Right ventricle myocardium superior (tissue), 1 donor: ENCODE results near the gene ERICH6B. TPM values are rescaled to one million over a fixed set of nuclear protein-coding genes. Genes with fewer than 3 reads are reported as not detected.

Experiments
- ATAC-seq: fragments of 200-7000 bp; cut with Tn5 transposase; one replicate; pipeline ENCODE4 v1.9.1; 2020; ENCODE audit warnings: mild to moderate bottlenecking; ENCODE audit not compliant: poor library complexity
- DNase-seq: peaks from one replicate; pipeline ENCODE4 v3.0.0-alpha.2; 2020
- intact Hi-C: fragments of 100-400 bp; cut with DNase I; formaldehyde crosslinking; loops from one replicate; pipeline ENCODE4 v1.11.2; 2022
- total RNA-seq: library from RNA; stranded (reverse); fragmentation: NEBNext Ultra II Directional; extraction: Animal tissue kit (Norgen Biotek cat#: 25700); gene quantifications from one replicate; pipeline ENCODE4 v1.2.1, GENCODE V29; 2021
- donor health status: DM: no; HTN: yes; CAD: no; lungs with severe emphysema.

The ERICH6B gene
- total RNA-seq, 1 donor from 2014 or later: not detected

DNA sequence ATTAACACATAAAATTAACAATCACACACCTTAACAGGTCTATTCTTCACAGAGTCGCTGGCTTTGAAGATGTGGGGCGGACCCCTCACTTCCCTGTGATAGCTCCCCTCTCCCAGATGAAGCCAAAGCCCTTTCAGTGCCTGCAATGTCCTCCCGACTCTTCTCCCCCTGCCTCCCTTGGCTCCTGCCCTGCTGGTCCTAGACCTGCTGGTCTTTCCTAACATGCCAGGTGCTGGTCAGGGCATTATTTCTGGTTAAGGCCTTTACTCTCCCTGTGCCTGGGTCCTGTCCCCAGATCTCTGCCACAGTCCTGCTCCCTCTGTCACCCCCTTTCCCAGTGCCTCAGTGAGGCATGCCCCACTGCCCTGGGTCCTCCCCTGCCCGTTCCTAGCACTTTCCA, 12.2 kb downstream of the ERICH6B start:
- no peak for DNase-seq
- intact Hi-C loops: no loop called here
- ATAC-seq: no peak

DNA sequence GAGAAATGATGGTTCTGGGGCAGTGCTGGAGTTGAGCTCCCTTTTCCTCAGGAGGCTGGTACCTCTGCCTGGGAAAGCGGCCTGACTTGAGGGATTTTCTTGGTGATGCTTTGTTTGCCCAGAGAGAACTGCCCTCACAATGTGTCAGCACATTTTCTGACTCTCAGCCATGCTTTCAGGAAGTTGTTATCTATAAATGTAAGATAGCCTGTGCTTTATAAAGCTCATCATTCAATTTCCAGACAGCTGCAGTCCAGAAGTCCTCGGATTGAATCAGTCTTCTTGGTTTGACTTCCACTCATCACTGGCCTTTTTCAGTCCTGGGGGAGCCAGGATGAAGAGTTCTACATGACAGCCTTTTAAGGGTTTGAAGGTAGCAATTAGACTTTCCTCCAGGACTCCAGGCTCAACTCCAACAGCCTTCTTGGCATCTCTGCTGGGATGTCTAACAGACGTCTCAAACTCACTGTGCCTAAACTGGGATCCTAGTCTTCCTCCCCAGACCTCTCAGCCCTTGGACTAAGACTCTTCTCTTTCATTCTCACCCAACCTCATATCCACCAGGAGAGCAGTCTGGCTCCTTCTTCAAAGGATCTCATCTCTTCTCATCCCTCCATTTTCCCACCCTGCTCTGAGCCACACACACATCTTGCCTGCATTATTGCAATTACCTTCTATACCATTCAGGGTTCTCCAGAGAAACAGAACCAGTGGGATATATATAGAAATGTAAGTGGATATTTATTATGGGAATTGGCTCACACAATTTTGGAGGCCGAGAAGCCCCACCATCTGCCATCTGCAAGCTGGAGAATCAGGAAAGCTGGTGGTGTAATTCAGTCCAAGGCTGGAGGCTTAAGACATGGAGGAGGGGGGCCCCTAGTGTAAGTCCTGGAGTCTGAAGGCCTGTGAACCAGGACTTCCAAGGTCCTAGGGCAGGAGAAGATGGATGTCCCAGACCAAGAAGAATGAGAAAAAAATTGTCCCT, 13.1 kb downstream of the ERICH6B start:
- intact Hi-C loops: no loop called here
- no peak for DNase-seq
- no peak for ATAC-seq

- ATAC-seq (no peak), DNase-seq (no peak)
- intact Hi-C loops: no loop called here
Measured at GRCh38 chr13:45601680-45602079, 13.9 kb downstream of the ERICH6B start.

- intact Hi-C loops: no loop called here
- no peak for ATAC-seq
- no peak for DNase-seq
Measured at GRCh38 chr13:45598597-45598996, 16.9 kb downstream of the ERICH6B start.

GRCh38 chr13:45596800-45597475, 18.6 kb downstream of the ERICH6B start:
- ATAC-seq: no peak
- no peak for DNase-seq
- intact Hi-C loops: no loop called here

- no peak for DNase-seq
- ATAC-seq: no peak
- intact Hi-C loops: no loop called here
Measured at GRCh38 chr13:45595965-45596364, 19.6 kb downstream of the ERICH6B start.

GRCh38 chr13:45594764-45595163, 20.8 kb downstream of the ERICH6B start:
- intact Hi-C loops: no loop called here
- ATAC-seq (no peak), DNase-seq (no peak)

- intact Hi-C loops: no loop called here
- no peak for ATAC-seq
- DNase-seq: no peak
Measured at GRCh38 chr13:45594227-45594626, 21.3 kb downstream of the ERICH6B start.

DNA sequence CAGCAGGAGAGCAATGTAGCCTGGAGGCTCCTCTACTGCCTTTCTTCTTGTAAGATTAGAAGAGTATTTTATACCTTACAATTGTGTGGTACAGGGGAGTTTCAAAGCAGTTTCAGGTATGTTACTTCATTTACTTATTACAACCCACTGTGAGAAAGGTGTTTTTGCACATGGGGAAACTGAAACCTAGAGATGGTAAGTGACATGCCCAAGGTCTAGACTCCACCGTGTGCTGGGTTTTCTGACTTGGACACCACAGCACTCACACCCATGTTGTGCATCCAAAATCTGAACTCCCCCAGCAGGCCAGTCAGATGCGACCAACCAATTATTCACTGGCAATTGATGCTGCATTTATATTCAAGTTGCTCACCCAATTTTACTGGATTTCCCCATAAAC, 22.8 kb downstream of the ERICH6B start:
- no peak for ATAC-seq
- intact Hi-C loops: no loop called here
- no peak for DNase-seq

- intact Hi-C loops: no loop called here
- no peak for ATAC-seq
- DNase-seq: no peak
Measured at GRCh38 chr13:45590066-45590465, 25.5 kb downstream of the ERICH6B start.

DNA sequence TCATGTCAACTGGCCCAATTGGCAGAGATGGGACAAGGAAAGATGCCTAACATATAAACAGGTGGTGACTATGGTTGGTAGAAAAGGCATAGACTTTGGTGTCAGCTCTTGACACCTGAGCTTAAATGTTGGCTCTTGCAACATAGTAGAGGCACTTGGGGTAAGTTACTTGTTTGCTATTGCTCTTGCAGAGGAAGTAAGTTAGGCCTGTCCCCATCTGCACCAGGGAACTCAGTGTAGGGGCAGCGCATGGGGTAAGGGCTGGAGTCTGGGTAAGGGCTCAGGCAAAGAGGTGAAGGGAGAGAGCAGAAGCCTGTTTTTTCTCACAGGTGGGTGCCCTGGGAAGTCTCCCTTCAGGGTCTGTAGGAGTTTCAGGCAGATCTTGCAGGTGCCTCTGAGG, 27.6 kb downstream of the ERICH6B start:
- no peak for ATAC-seq
- intact Hi-C loops: no loop called here
- no peak for DNase-seq

GRCh38 chr13:45584816-45585215, 30.7 kb downstream of the ERICH6B start:
- ATAC-seq (no peak), DNase-seq (no peak)
- intact Hi-C loops: no loop called here

DNA sequence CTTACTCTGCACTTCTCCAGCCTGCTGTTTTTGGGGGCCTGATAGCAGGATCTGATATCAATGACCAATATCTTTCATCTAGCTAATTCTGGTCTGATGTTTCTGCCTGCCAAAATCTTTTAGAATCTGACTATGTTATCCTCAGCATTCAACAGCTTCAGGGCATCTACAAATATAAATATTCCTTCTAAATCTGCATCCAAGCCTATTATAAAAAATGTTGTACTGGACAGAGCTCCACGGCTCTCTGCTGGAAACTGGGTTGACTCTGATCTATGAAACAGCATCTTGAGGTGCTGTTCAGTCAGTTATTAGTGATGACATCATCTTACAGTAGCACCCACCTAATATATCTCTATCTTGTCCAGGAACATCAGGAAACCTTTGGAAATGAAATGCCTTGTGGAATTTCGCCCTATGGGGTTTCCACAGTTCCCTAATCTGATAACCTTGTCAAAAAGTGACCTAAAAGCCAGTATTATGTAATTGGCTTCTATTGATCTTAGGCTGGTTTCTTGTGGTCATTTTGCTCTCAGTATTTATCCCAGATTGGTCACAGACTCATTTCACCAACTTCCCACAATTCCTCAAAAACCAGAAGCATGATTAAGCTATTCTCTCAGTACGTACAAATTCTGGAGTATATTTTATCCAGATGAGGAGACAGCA, 33.0 kb downstream of the ERICH6B start:
- ATAC-seq (no peak), DNase-seq (no peak)
- intact Hi-C loops: no loop called here

DNA sequence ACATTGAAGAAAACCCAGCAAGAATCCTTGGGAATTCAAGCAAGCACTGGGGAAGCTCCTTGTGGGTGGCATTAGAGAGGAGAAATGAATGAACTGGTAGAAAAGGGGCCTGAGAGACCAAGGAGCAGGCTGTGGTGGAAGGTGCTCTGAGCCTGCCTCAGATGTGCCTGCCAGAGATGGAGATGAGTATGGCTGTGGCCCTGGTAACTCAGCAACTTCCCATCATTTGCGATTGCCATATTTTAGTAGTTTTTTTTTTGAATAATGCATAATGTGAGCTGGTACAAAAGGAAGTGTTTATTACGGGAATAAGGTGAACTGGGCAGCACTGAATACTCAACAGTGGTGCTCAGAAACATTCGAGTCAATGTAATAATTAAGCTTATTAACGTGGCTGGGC, 39.1 kb downstream of the ERICH6B start:
- ATAC-seq (no peak), DNase-seq (no peak)
- intact Hi-C loops: no loop called here

DNA sequence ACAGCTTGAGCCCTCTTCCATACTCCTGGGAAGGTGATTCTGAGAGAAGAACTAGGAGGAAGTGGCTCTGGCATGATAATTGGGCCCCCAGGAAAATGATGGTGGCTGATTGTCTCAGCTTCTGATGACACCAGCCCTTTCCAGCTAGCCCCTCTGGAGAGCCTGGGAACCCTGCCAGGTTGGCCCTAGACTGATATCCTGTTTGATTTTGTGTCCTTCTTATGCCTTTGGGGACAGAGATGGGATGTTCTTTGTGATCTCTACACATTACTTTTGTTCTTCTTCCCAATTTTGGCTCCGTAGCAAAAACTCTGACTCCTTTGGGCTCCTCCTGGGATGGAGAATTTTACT, 39.7 kb downstream of the ERICH6B start:
- intact Hi-C loops: no loop called here
- DNase-seq: no peak
- no peak for ATAC-seq

DNA sequence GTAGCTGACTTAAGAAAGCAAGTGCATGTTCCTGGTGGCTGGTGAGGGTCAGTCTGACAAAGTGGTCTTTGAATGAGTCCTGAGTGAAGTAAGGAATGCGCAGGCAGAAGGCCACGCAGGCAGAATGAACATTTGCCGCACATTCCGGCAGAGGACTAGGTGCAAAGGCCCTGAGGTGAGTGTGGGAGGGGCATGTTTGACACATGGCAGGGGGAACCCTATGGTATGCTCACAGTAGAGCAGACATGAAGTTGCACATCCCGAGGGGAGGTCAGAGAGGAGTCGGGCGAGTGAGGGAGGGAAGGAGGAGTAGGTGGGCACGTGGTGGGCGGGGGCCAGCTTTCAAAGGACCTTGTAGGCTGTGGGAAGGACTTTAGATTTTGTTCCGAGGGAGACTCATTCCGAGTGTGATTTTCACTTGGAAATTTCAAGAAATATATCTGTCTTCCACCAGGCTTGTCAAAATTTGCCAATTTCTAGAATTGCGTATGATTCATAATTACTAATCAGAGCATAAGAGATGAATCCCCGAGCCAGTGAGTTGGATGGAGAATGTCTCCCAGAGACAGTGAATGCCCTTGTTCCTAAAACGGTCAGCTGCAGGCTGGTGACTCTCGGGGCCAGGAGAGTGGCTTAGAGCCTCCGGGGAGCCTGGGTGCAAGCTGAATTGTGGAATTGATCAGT, 40.3 kb downstream of the ERICH6B start:
- intact Hi-C loops: no loop called here
- DNase-seq (no peak), ATAC-seq (no peak)

DNA sequence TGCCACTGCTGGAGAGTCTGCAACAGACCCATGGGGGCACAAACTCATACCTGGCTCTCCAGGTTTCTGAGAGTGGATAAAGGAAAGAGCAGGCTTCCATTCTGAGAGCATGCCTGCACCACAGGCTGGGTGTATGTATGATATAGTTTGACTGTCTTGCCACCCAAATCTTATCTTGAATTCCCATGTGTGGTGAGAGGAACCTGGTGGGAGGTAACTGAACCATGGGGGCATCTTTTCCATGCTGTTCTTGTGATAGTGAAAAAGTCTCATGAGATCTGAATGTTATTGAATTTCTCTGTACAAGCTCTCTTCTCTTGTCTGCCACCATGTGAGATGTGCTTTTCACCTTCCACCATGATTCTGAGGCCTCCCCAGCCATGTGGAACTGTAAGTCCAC, 50.2 kb downstream of the ERICH6B start:
- DNase-seq: no peak
- ATAC-seq: no peak
- intact Hi-C loops: no loop called here

- intact Hi-C loops: no loop called here
- DNase-seq (no peak), ATAC-seq (no peak)
Measured at GRCh38 chr13:45564133-45564776, 51.3 kb downstream of the ERICH6B start.
